Smooth muscle cell (in vitro differentiated cells): ENCODE measurements around the gene CDKN2B-AS1. TPM values are rescaled to one million over a fixed set of nuclear protein-coding genes. Genes with fewer than 3 reads are reported as not detected.

Source experiments
- DNase-seq: peaks from one replicate; lab custom pipeline; 2025; ENCODE audit not compliant: unreplicated experiment; lab: John Stamatoyannopoulos, UW
- H2AFZ ChIP-seq: fragments of 200-600 bp; sonication (generic); 2 replicates; pipeline ENCODE4 v1.6.0; 2016; ENCODE audit warnings: antibody characterized with exemption, low read depth, mild to moderate bottlenecking
- H3F3A ChIP-seq: fragments of 200-600 bp; sonication (generic); 2 replicates; pipeline ENCODE4 v1.6.0; 2017; ENCODE audit warnings: antibody characterized with exemption, low read depth
- H3K27ac ChIP-seq: fragments of 200-600 bp; sonication (generic); 2 replicates; pipeline ENCODE4 v1.5.1; 2016; ENCODE audit warnings: low read depth, mild to moderate bottlenecking
- H3K27me3 ChIP-seq: fragments of 200-600 bp; sonication (generic); 2 replicates; pipeline ENCODE4 v1.6.1; 2016; ENCODE audit warnings: low read depth, mild to moderate bottlenecking
- H3K36me3 ChIP-seq: fragments of 200-600 bp; sonication (generic); 2 replicates; pipeline ENCODE4 v1.5.1; 2016; ENCODE audit warnings: low read depth
- H3K4me1 ChIP-seq: fragments of 200-600 bp; sonication (generic); 2 replicates; pipeline ENCODE4 v1.5.1; 2016; ENCODE audit warnings: low read depth
- H3K4me2 ChIP-seq: fragments of 200-600 bp; sonication (generic); 2 replicates; pipeline ENCODE4 v1.6.0; 2016; ENCODE audit warnings: mild to moderate bottlenecking
- H3K4me3 ChIP-seq: fragments of 200-600 bp; sonication (generic); 2 replicates; pipeline ENCODE4 v1.5.1; 2016; ENCODE audit warnings: mild to moderate bottlenecking
- H3K79me2 ChIP-seq: fragments of 200-600 bp; sonication (generic); 2 replicates; pipeline ENCODE4 v1.6.0; 2016; ENCODE audit warnings: low read depth, mild to moderate bottlenecking
- H3K9ac ChIP-seq: fragments of 200-600 bp; sonication (generic); 2 replicates; pipeline ENCODE4 v1.6.0; 2016; ENCODE audit warnings: low read depth
- H3K9me3 ChIP-seq: fragments of 200-600 bp; sonication (generic); replicated peaks from 2 replicates; pipeline ENCODE4 v1.5.1; 2016; ENCODE audit warnings: low read depth
- H4K20me1 ChIP-seq: fragments of 200-600 bp; sonication (generic); 2 replicates; pipeline ENCODE4 v1.6.0; 2016; ENCODE audit warnings: low read depth
- CTCF ChIP-seq: fragments of 200-600 bp; sonication (generic); IDR thresholded peaks from 2 replicates; pipeline ENCODE4 v1.5.1; 2017; ENCODE audit warnings: borderline replicate concordance, mild to moderate bottlenecking, antibody characterized with exemption; ENCODE audit not compliant: insufficient read depth, poor library complexity, severe bottlenecking
- WGBS: methylation state at CpG from one replicate; pipeline ENCODE4 v1.1.7; 2016; ENCODE audit warnings: low lambda C conversion rate; 5-methylcytosine and 5-hydroxymethylcytosine counted together
- polyA plus RNA-seq: library from polyadenylated mRNA; unstranded; fragments of >200 nt; fragmentation: Nextera tagmentation; extraction: Ambion mirVana; gene quantifications from 2 replicates; pipeline ENCODE4 v1.2.1, GENCODE V29; 2016
- small RNA-seq: library from RNA; depleted of rRNA; stranded (forward); fragments of <200 nt; gene quantifications from one replicate; pipeline ENCODE3, GENCODE V24; 2014
- total RNA-seq: library from RNA; depleted of rRNA; stranded (reverse); fragments of >200 nt; gene quantifications from 2 replicates; pipeline ENCODE4 v1.2.3, GENCODE V29; 2014

CDKN2B-AS1 gene
- total and polyA plus RNA-seq, 2 experiments from 2014 or later = 32.7 to 38.5 TPM

- Histone ChIP-seq H3K27me3 (no peaks in the 10 kb centered on the region), H4K20me1 (no peaks in the 10 kb centered on the region), H2AFZ (peak overlapping the region; percentile 5), H3K36me3 (no peaks in the 10 kb centered on the region), H3K4me3 (no peak overlapping the region), H3K4me2 (peak overlapping the region; percentile 38), H3K9me3 (no peaks in the 10 kb centered on the region), H3K9ac (peak overlapping the region; percentile 16), H3K79me2 (no peaks in the 10 kb centered on the region), H3K27ac (peak overlapping the region; percentile 89), H3F3A (peaks cover 14% of the 10 kb centered on the region), H3K4me1 (peaks cover 14% of the 10 kb centered on the region)
- DNase-seq = no peak
- no peak for TF ChIP-seq CTCF
- 21% methylated on average over 1 of the region's 1 CpG for WGBS
Measured at GRCh38 chr9:22169727-22170503, 175.3 kb downstream of the CDKN2B-AS1 start.

Small RNAs within 50 kb of the gene (small RNA-seq; reads per million reads assigned to genes)
- gene RF01909 (not detected), gene RF02045 (not detected)

Other genes starting within 250 kb of the CDKN2B-AS1 start
- gene MTAP, start 192.2 kb upstream of the CDKN2B-AS1 start, total RNA-seq = 39.6 and 42.7 TPM in 2 replicates
- gene MTAP, start 192.2 kb upstream of the CDKN2B-AS1 start, polyA plus RNA-seq = 19.1 and 26.1 TPM in 2 replicates
- 66.3 and 69.4 TPM in 2 replicates for gene CDKN2A, start 399 bp upstream of the CDKN2B-AS1 start, total RNA-seq
- gene CDKN2A, start 399 bp upstream of the CDKN2B-AS1 start, polyA plus RNA-seq = 77.5 and 146 TPM in 2 replicates
- 184 and 192 TPM in 2 replicates for gene CDKN2B, start 14.5 kb downstream of the CDKN2B-AS1 start, total RNA-seq
- 116 and 157 TPM in 2 replicates for gene CDKN2B, start 14.5 kb downstream of the CDKN2B-AS1 start, polyA plus RNA-seq